ENCODE results near the gene RFT1.

DNA sequence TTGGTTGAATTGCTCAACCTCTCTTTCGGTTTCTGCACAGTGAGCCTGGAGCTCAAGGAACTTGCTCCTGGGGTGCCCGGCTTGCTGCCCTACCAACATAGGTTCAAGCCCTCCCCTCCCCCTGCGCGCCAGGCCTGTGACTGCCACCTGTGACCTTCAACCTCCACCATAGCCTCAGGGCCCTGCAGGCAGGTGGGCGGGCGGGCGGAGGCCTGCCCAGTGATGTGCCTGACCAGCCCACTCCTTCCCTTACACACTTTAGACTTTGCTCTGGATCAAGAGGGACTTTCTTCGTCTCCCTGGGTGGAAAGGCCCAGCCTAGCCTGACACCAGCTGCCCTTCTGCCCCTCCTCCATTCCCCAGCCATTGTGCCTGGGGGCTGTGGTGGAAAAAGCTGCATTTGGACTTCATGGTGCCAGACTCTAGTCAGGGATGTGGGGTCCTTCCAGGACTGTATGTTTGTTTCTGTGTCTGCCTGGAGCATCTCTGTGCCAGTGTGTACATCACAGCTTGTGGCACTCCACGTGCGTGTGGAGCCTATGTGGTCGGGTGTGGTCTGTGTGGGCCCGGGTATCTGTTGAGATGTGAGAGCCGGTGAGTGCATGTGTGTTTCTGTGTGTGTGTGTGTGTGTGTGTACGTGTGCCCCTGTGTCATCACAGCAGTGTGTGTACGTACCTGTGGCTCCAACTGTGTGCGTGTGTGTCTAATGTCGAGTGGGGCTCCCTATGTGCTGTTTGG lies 40.3 kb upstream of the RFT1 start:
- TF ChIP-seq, protein P1, sequence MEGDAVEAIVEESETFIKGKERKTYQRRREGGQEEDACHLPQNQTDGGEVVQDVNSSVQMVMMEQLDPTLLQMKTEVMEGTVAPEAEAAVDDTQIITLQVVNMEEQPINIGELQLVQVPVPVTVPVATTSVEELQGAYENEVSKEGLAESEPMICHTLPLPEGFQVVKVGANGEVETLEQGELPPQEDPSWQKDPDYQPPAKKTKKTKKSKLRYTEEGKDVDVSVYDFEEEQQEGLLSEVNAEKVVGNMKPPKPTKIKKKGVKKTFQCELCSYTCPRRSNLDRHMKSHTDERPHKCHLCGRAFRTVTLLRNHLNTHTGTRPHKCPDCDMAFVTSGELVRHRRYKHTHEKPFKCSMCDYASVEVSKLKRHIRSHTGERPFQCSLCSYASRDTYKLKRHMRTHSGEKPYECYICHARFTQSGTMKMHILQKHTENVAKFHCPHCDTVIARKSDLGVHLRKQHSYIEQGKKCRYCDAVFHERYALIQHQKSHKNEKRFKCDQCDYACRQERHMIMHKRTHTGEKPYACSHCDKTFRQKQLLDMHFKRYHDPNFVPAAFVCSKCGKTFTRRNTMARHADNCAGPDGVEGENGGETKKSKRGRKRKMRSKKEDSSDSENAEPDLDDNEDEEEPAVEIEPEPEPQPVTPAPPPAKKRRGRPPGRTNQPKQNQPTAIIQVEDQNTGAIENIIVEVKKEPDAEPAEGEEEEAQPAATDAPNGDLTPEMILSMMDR (IDR thresholded peaks at IDR 0.05): no peak
- TF ChIP-seq EP300 (IDR thresholded peaks at IDR 0.05): no peak
- no peak for TF ChIP-seq POLR2A (IDR thresholded peaks at IDR 0.05; ENCODE audit: low read depth)

Data from esophagus muscularis mucosa (tissue), 4 donors.